Neuronal stem cell (in vitro differentiated cells): ENCODE data around the gene IKBIP.

Experiments used
- DNase-seq: peaks from one replicate; pipeline ENCODE4 v3.0.0-alpha.2; 2013; ENCODE audit warnings: low spot score
- H2AFZ ChIP-seq: one replicate; pipeline ENCODE4 v1.6.1; 2013; ENCODE audit warnings: mild to moderate bottlenecking, low read length, inconsistent platforms
- H2AK5ac ChIP-seq: 2 replicates; pipeline ENCODE4 v1.6.1; 2013; ENCODE audit warnings: low read depth, mild to moderate bottlenecking, inconsistent platforms, low read length, moderate library complexity, mixed read lengths
- H2BK120ac ChIP-seq: 2 replicates; pipeline ENCODE4 v1.6.1; 2013; ENCODE audit warnings: low read depth, mild to moderate bottlenecking, inconsistent platforms, low read length, moderate library complexity, mixed read lengths
- H2BK12ac ChIP-seq: one replicate; pipeline ENCODE4 v1.6.1; 2013; ENCODE audit warnings: low read length, inconsistent platforms
- H2BK15ac ChIP-seq: 2 replicates; pipeline ENCODE4 v1.6.1; 2013; ENCODE audit warnings: mild to moderate bottlenecking, low read length, inconsistent platforms, mixed read lengths
- H2BK5ac ChIP-seq: one replicate; pipeline ENCODE4 v1.6.1; 2013; ENCODE audit warnings: inconsistent platforms, mild to moderate bottlenecking, low read length, moderate library complexity
- H3K14ac ChIP-seq: one replicate; pipeline ENCODE4 v1.6.1; 2013; ENCODE audit warnings: low read length, inconsistent platforms
- H3K18ac ChIP-seq: 2 replicates; pipeline ENCODE4 v1.6.1; 2013; ENCODE audit warnings: low read length, inconsistent platforms
- H3K23ac ChIP-seq: 2 replicates; pipeline ENCODE4 v1.6.1; 2013; ENCODE audit warnings: low read depth, mild to moderate bottlenecking, mixed read lengths, low read length, inconsistent platforms; ENCODE audit not compliant: poor library complexity
- H3K27ac ChIP-seq: replicated peaks from 3 replicates; pipeline ENCODE4 v1.5.1; 2013; ENCODE audit warnings: low read length, inconsistent platforms
- H3K27me3 ChIP-seq, 3 experiments: 2 replicates each; pipeline ENCODE4 v1.6.1; 2013; ENCODE audit warnings: low read length in 3 of 3, mild to moderate bottlenecking in 2 of 3, inconsistent platforms in 1 of 3, low read depth in 1 of 3, mixed read lengths in 1 of 3, moderate library complexity in 1 of 3; ENCODE audit not compliant: control insufficient read depth in 3 of 3, insufficient read depth in 3 of 3
- H3K36me3 ChIP-seq, 2 donors: replicated peaks in 1 of 2; 2 replicates each; pipeline ENCODE4 v1.6.1; 2013; ENCODE audit warnings: low read length in 2 of 2; ENCODE audit not compliant: control insufficient read depth in 2 of 2, insufficient read depth in 2 of 2
- H3K4ac ChIP-seq: 2 replicates; pipeline ENCODE4 v1.6.1; 2013; ENCODE audit warnings: inconsistent platforms, mild to moderate bottlenecking, low read length, moderate library complexity
- H3K4me1 ChIP-seq, 2 donors: 1 replicate in 1 of 2; 2 replicates in 1 of 2; pipeline ENCODE4 v1.6.1; 2013; ENCODE audit warnings: low read length in 2 of 2, low read depth in 1 of 2; ENCODE audit not compliant: control insufficient read depth in 2 of 2, insufficient read depth in 1 of 2
- H3K4me2 ChIP-seq: one replicate; pipeline ENCODE4 v1.6.1; 2013; ENCODE audit warnings: mild to moderate bottlenecking, low read length, inconsistent platforms; ENCODE audit not compliant: insufficient read depth, poor library complexity, severe bottlenecking
- H3K4me3 ChIP-seq, 2 donors: 2 replicates each; pipeline ENCODE4 v1.5.1; 2013; ENCODE audit warnings: low read length in 2 of 2, mild to moderate bottlenecking in 2 of 2, inconsistent platforms in 1 of 2, moderate library complexity in 1 of 2
- H3K79me1 ChIP-seq: one replicate; pipeline ENCODE4 v1.6.1; 2013; ENCODE audit warnings: low read depth, mild to moderate bottlenecking, inconsistent platforms, low read length, moderate library complexity
- H3K9ac ChIP-seq: one replicate; pipeline ENCODE4 v1.6.1; 2013; ENCODE audit warnings: mild to moderate bottlenecking, low read depth, low read length, inconsistent platforms; ENCODE audit not compliant: poor library complexity
- H3K9me3 ChIP-seq, 2 donors: replicated peaks in 1 of 2; 2 replicates each; pipeline versions ENCODE3 to v1.6.1; 2013; ENCODE audit warnings: low read length in 2 of 2, mild to moderate bottlenecking in 2 of 2, inconsistent platforms in 1 of 2, low read depth in 1 of 2, mixed read lengths in 1 of 2, moderate library complexity in 1 of 2; ENCODE audit not compliant: control insufficient read depth in 2 of 2, insufficient read depth in 1 of 2
- H4K8ac ChIP-seq: one replicate; pipeline ENCODE4 v1.6.1; 2013; ENCODE audit warnings: low read depth, mild to moderate bottlenecking, inconsistent platforms, low read length, moderate library complexity
- H4K91ac ChIP-seq: one replicate; pipeline ENCODE4 v1.6.1; 2013; ENCODE audit warnings: low read length, low read depth, mild to moderate bottlenecking, inconsistent platforms; ENCODE audit not compliant: poor library complexity
- WGBS, 2 donors: extraction: QIAGEN DNeasy Blood & Tissue Kit; methylation state at CpG; one replicate each; pipeline ENCODE4 v1.1.7; 2013; ENCODE audit warnings: missing lambda C conversion rate in 2 of 2, mixed read lengths in 1 of 2; ENCODE audit not compliant: insufficient read length in 2 of 2, insufficient replicate concordance in 1 of 2; ENCODE audit errors: extremely low coverage in 2 of 2; 5-methylcytosine and 5-hydroxymethylcytosine counted together

Gene IKBIP

GRCh38 chr12:98653866-98654493, 9.4 kb upstream of the IKBIP start:
- Histone ChIP-seq H3K4me3 (no peak overlapping the region), H2BK120ac (no peak overlapping the region), H2AFZ (no peak overlapping the region), H2BK15ac (no peak overlapping the region), H2BK12ac (no peak overlapping the region), H3K27ac (no peak overlapping the region), H3K27me3 (no peaks in the 10 kb centered on the region), H3K9me3 (no peaks in the 10 kb centered on the region), H4K8ac (no peak overlapping the region), H3K36me3 (peaks cover 8 to 86% of the 10 kb centered on the region in 2 donors), H4K91ac (no peak overlapping the region), H2AK5ac (no peak overlapping the region), H2BK5ac (no peak overlapping the region), H3K18ac (no peak overlapping the region), H3K9ac (no peak overlapping the region), H3K4me1 (no peaks in the 10 kb centered on the region), H3K4ac (no peak overlapping the region), H3K23ac (no peak overlapping the region), H3K79me1 (peaks cover 1% of the 10 kb centered on the region), H3K4me2 (no peak overlapping the region), H3K14ac (no peak overlapping the region)
- DNase-seq = peak; percentile 11
- no CpG with 5 or more reads among the region's 1 CpG for WGBS, 2 donors

GRCh38 chr12:98651328-98651727, 6.7 kb upstream of the IKBIP start:
- Histone ChIP-seq H3K4me1 (no peaks in the 10 kb centered on the region), H3K4me2 (no peak overlapping the region), H3K27ac (no peak overlapping the region), H3K23ac (no peak overlapping the region), H2AK5ac (no peak overlapping the region), H2BK15ac (no peak overlapping the region), H2BK120ac (no peak overlapping the region), H3K4me3 (no peak overlapping the region), H3K14ac (no peak overlapping the region), H3K4ac (no peak overlapping the region), H3K79me1 (peaks cover 1% of the 10 kb centered on the region), H3K27me3 (no peaks in the 10 kb centered on the region), H4K91ac (no peak overlapping the region), H3K9me3 (no peaks in the 10 kb centered on the region), H2AFZ (no peak overlapping the region), H2BK5ac (no peak overlapping the region), H2BK12ac (no peak overlapping the region), H3K36me3 (peaks cover 6 to 78% of the 10 kb centered on the region in 2 donors), H3K9ac (no peak overlapping the region), H3K18ac (no peak overlapping the region), H4K8ac (no peak overlapping the region)
- no peak for DNase-seq

- H2AK5ac ChIP-seq = no peak overlapping the region
- no peak overlapping the region for H3K18ac ChIP-seq
- H3K4me1 ChIP-seq = no peaks in the 10 kb centered on the region
- H2BK120ac ChIP-seq = no peak overlapping the region
- peak overlapping the region in 1 of 2 donors; percentile 90 for H3K4me3 ChIP-seq
- no peaks in the 10 kb centered on the region for H3K27me3 ChIP-seq
- peaks cover 0 to 4% of the 10 kb centered on the region in 2 donors for H3K9me3 ChIP-seq
- WGBS, 2 donors = no CpG with 5 or more reads among the region's 8 CpGs
- H4K8ac ChIP-seq = no peak overlapping the region
- no peak overlapping the region for H4K91ac ChIP-seq
- H2BK5ac ChIP-seq = no peak overlapping the region
- no peak for DNase-seq
- no peak overlapping the region for H3K27ac ChIP-seq
- H3K9ac ChIP-seq = no peak overlapping the region
- H3K14ac ChIP-seq = no peak overlapping the region
- H3K23ac ChIP-seq = no peak overlapping the region
- H2AFZ ChIP-seq = no peak overlapping the region
- peaks cover 2% of the 10 kb centered on the region for H3K79me1 ChIP-seq
- H2BK15ac ChIP-seq = no peak overlapping the region
- peaks cover 6 to 53% of the 10 kb centered on the region in 2 donors for H3K36me3 ChIP-seq
- no peak overlapping the region for H3K4ac ChIP-seq
- peak overlapping the region; percentile 42 for H3K4me2 ChIP-seq
- H2BK12ac ChIP-seq = no peak overlapping the region
Measured at GRCh38 chr12:98646294-98647090, 1.9 kb upstream of the IKBIP start.

GRCh38 chr12:98645572-98646067, 1.0 kb upstream of the IKBIP start:
- Histone ChIP-seq H4K8ac (no peak overlapping the region), H2BK15ac (no peak overlapping the region), H3K4ac (no peak overlapping the region), H2BK120ac (no peak overlapping the region), H3K27ac (peak overlapping the region; percentile 74), H3K9ac (peak overlapping the region; percentile 90), H2AK5ac (peak overlapping the region; percentile 47), H3K4me1 (no peaks in the 10 kb centered on the region), H4K91ac (no peak overlapping the region), H2BK5ac (peak overlapping the region; percentile 91), H3K36me3 (peaks cover 6 to 52% of the 10 kb centered on the region in 2 donors), H3K9me3 (peaks cover 0 to 5% of the 10 kb centered on the region in 2 donors), H2AFZ (peak overlapping the region; percentile 98), H3K27me3 (no peaks in the 10 kb centered on the region), H3K23ac (peak overlapping the region; percentile 80), H3K14ac (peak overlapping the region; percentile 56), H3K18ac (peak overlapping the region; percentile 97), H3K79me1 (peaks cover 2% of the 10 kb centered on the region), H3K4me2 (peak overlapping the region; percentile 52), H2BK12ac (no peak overlapping the region), H3K4me3 (peak overlapping the region; percentile 90 to 99)
- WGBS, 2 donors = no CpG with 5 or more reads among the region's 24 CpGs
- peak; percentile 18 for DNase-seq
